IMR-90 (cell line): ENCODE data around the gene SGPL1. TPM values are rescaled to one million over a fixed set of nuclear protein-coding genes. Genes with fewer than 3 reads are reported as not detected.

ENCODE experiments used
- ATAC-seq: fragments of 200-7000 bp; cut with Tn5 transposase; 2 replicates; pipeline ENCODE4 v1.9.1; 2020; ENCODE audit warnings: low read depth, mild to moderate bottlenecking, moderate library complexity
- BruUV-seq: library from RNA; stranded (reverse); fragments of 400-500 nt; replicated peaks from 2 replicates; lab custom pipeline; 2021; lab: Mats Ljungman, UMichigan
- CTCF ChIA-PET: fragments of 300-600 bp; formaldehyde crosslinking; extraction: SDS; loops from one replicate; lab custom pipeline; 2021; ENCODE audit warnings: antibody characterized with exemption; lab: Yijun Ruan, JAX
- POLR2A ChIA-PET: fragments of 300-600 bp; sonication (Branson Sonifier 250); formaldehyde crosslinking; loops from one replicate; lab custom pipeline; 2022; ENCODE audit warnings: antibody characterized with exemption; ENCODE audit not compliant: unreplicated experiment; lab: Charles Lee
- DNase-seq: peaks from one replicate; pipeline ENCODE4 v3.0.0; 2013
- H2AFZ ChIP-seq: replicated peaks from 2 replicates; pipeline ENCODE3; 2013; ENCODE audit warnings: low read length, mild to moderate bottlenecking; ENCODE audit not compliant: poor library complexity
- H2AK5ac ChIP-seq: 2 replicates; pipeline ENCODE4 v1.6.1; 2013; ENCODE audit warnings: low read depth, low read length, inconsistent platforms
- H2AK9ac ChIP-seq: replicated peaks from 2 replicates; pipeline ENCODE3; 2013; ENCODE audit warnings: mild to moderate bottlenecking, low read depth, low read length, moderate library complexity; ENCODE audit not compliant: poor library complexity
- H2BK120ac ChIP-seq: 2 replicates; pipeline ENCODE4 v1.6.1; 2013; ENCODE audit warnings: low read depth, low read length, inconsistent platforms
- H2BK15ac ChIP-seq: 3 replicates; pipeline ENCODE4 v1.6.1; 2013; ENCODE audit warnings: low read depth, low read length, inconsistent platforms
- H2BK20ac ChIP-seq: 2 replicates; pipeline ENCODE4 v1.6.1; 2013; ENCODE audit warnings: low read depth, mild to moderate bottlenecking, inconsistent platforms, low read length, moderate library complexity
- H2BK5ac ChIP-seq: 2 replicates; pipeline ENCODE4 v1.6.1; 2013; ENCODE audit warnings: mild to moderate bottlenecking, low read depth, low read length, inconsistent platforms; ENCODE audit not compliant: poor library complexity, severe bottlenecking
- H3K14ac ChIP-seq: replicated peaks from 2 replicates; pipeline ENCODE4 v1.6.1; 2013; ENCODE audit warnings: low read depth, low read length, inconsistent platforms
- H3K18ac ChIP-seq: 2 replicates; pipeline ENCODE4 v1.6.1; 2013; ENCODE audit warnings: low read depth, low read length, control low read depth
- H3K23ac ChIP-seq: 2 replicates; pipeline ENCODE4 v1.6.1; 2013; ENCODE audit warnings: low read depth, low read length, inconsistent platforms
- H3K27ac ChIP-seq: 2 replicates; pipeline ENCODE4 v1.5.1; 2013; ENCODE audit warnings: mild to moderate bottlenecking, control low read depth, low read length; ENCODE audit not compliant: insufficient read depth
- H3K27me3 ChIP-seq: 2 replicates; pipeline ENCODE4 v1.6.1; 2013; ENCODE audit warnings: low read length; ENCODE audit not compliant: control insufficient read depth, insufficient read depth
- H3K36me3 ChIP-seq: 2 replicates; pipeline ENCODE4 v1.6.1; 2013; ENCODE audit warnings: low read length, mixed read lengths; ENCODE audit not compliant: control insufficient read depth, insufficient read depth
- H3K4ac ChIP-seq: 2 replicates; pipeline ENCODE4 v1.6.1; 2013; ENCODE audit warnings: low read depth, low read length, inconsistent platforms
- H3K4me1 ChIP-seq: 2 replicates; pipeline ENCODE4 v1.6.1; 2013; ENCODE audit warnings: low read length, mixed read lengths; ENCODE audit not compliant: control insufficient read depth, insufficient read depth
- H3K4me2 ChIP-seq: 2 replicates; pipeline ENCODE4 v1.6.1; 2013; ENCODE audit warnings: low read depth, mild to moderate bottlenecking, control low read depth, low read length, moderate library complexity
- H3K4me3 ChIP-seq: 2 replicates; pipeline ENCODE4 v1.5.1; 2013; ENCODE audit warnings: low read depth, mild to moderate bottlenecking, control low read depth, low read length, moderate library complexity; ENCODE audit not compliant: insufficient read depth
- H3K56ac ChIP-seq: 2 replicates; pipeline ENCODE4 v1.6.1; 2013; ENCODE audit warnings: low read length, inconsistent platforms; ENCODE audit not compliant: insufficient read depth; ENCODE audit errors: extremely low read depth
- H3K79me1 ChIP-seq, 2 experiments: 2 replicates each; pipeline ENCODE4 v1.6.1; 2013; ENCODE audit warnings: low read length in 2 of 2, inconsistent platforms in 1 of 2, low read depth in 1 of 2
- H3K9ac ChIP-seq: 2 replicates; pipeline ENCODE4 v1.6.1; 2013; ENCODE audit warnings: low read depth, low read length, control low read depth
- H3K9me1 ChIP-seq: 2 replicates; pipeline ENCODE4 v1.6.1; 2013; ENCODE audit warnings: low read length, inconsistent platforms; ENCODE audit not compliant: insufficient read depth
- H3K9me3 ChIP-seq: 2 replicates; pipeline ENCODE4 v1.6.1; 2013; ENCODE audit warnings: low read length; ENCODE audit not compliant: control insufficient read depth, insufficient read depth
- H4K20me1 ChIP-seq: 2 replicates; pipeline ENCODE4 v1.6.1; 2013; ENCODE audit warnings: low read length, inconsistent platforms; ENCODE audit not compliant: insufficient read depth
- H4K5ac ChIP-seq: 2 replicates; pipeline ENCODE4 v1.6.1; 2013; ENCODE audit warnings: mild to moderate bottlenecking, low read depth, low read length, control low read depth
- H4K8ac ChIP-seq, 2 experiments: 2 replicates each; pipeline ENCODE4 v1.6.1; 2013; ENCODE audit warnings: low read depth in 2 of 2, low read length in 2 of 2, control low read depth in 1 of 2, inconsistent platforms in 1 of 2
- H4K91ac ChIP-seq: 2 replicates; pipeline ENCODE4 v1.6.1; 2013; ENCODE audit warnings: low read depth, low read length, inconsistent platforms; ENCODE audit not compliant: insufficient read depth
- CTCF ChIP-seq: conservative IDR thresholded peaks from 2 replicates; pipeline ENCODE4 v1.5.1; 2012; ENCODE audit warnings: mild to moderate bottlenecking, low read depth, low read length, improper control_type of control experiment
- FOS ChIP-seq: fragments of 150-350 bp; IDR thresholded peaks from 2 replicates; pipeline ENCODE4 v1.6.1; 2016; ENCODE audit warnings: low read depth, low read length
- POLR2A ChIP-seq: IDR thresholded peaks from 2 replicates; pipeline ENCODE4 v1.6.1; 2012; ENCODE audit warnings: mild to moderate bottlenecking, low read depth, low read length
- USF2 ChIP-seq: fragments of 150-350 bp; IDR thresholded peaks from 2 replicates; pipeline ENCODE4 v1.6.1; 2017; ENCODE audit warnings: mild to moderate bottlenecking, antibody characterized with exemption, low read length, low read depth
- WGBS, 2 experiments: methylation state at CpG; one replicate each; pipeline versions ENCODE4 v1.1.5 to v1.1.7; 2013; ENCODE audit warnings: missing lambda C conversion rate in 2 of 2; ENCODE audit not compliant: insufficient read length in 1 of 2; ENCODE audit errors: extremely low coverage in 2 of 2; 5-methylcytosine and 5-hydroxymethylcytosine counted together
- dilution Hi-C: fragments of 300-500 bp; cut with HindIII; formaldehyde crosslinking; loops from one replicate; pipeline ENCODE4 v1.14.3; 2018; ENCODE audit warnings: low sequenced_read_pairs; ENCODE audit not compliant: unreplicated experiment
- in situ Hi-C: fragments of 300-500 bp; cut with MboI; formaldehyde crosslinking; loops from 3 replicates; pipeline ENCODE4 v1.14.3; 2019; ENCODE audit warnings: low sequenced_read_pairs, inconsistent platforms, mixed read lengths
- intact Hi-C: fragments of 100-400 bp; cut with micrococcal nuclease; formaldehyde crosslinking; loops from 2 replicates; pipeline ENCODE4 v1.10.0; 2022
- polyA plus RNA-seq, 3 experiments: library from polyadenylated mRNA; depleted of rRNA; stranded (reverse); fragments of >200 nt; gene quantifications; 2 replicates each; pipeline ENCODE4 v1.2.3, GENCODE V29; 2012; ENCODE audit warnings: low replicate concordance in 1 of 3
- total RNA-seq: library from RNA; depleted of rRNA; stranded (reverse); fragments of >200 nt; gene quantifications from 2 replicates; pipeline ENCODE4 v1.2.3, GENCODE V29; 2012

The SGPL1 gene
- total and polyA plus RNA-seq, 2 of the 4 experiments (the other 2 are of a cell fraction), result 12.2 to 26.7 TPM

DNA sequence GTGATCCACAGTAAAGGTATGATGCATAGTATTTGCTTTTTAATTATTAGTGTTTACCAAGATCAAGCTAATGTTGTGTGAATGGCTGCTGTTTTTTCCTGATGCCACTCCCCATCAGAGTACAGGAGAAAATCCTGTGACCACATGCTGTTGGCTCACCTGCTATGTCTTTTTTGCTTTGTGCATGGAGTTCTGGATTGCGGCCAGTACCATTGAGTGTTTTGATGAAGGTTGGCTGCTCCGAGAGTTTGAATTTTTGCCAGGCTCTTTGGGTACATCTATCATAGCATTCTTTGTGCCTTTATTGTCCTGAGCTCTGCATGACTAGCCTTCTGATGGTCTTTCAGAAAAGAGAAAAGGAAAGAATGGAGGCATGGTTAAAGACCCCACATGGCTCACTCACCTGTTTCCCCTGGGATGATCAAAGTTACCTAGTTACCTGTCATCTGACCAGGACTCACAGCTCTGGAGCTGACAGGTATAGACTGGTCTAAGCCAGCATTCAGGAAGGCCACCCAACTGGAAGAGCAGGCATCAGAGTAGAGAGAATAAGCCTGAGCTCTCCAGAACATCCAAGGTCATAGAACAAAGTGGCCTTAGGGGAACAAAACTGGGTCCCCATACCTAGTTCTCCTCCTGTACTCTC, 11.8 kb upstream of the SGPL1 start:
- Histone ChIP-seq H3K4me3 (no peak overlapping the region), H3K9me3 (0 out of 2 replicates have a peak, but pooled peaks cover 3% of the 10 kb centered on the region), H3K79me1 (no peaks in the 10 kb centered on the region), H3K27me3 (peaks cover 31% of the 10 kb centered on the region), H3K9ac (no peak overlapping the region), H2BK120ac (no peak overlapping the region), H4K8ac (no peak overlapping the region), H3K56ac (no peak overlapping the region), H2BK5ac (no peak overlapping the region), H3K9me1 (no peaks in the 10 kb centered on the region), H3K4me2 (no peak overlapping the region), H3K4me1 (no peaks in the 10 kb centered on the region), H2AK5ac (no peak overlapping the region), H3K14ac (no peak overlapping the region), H4K5ac (no peak overlapping the region), H3K36me3 (no peaks in the 10 kb centered on the region), H2AFZ (no peak overlapping the region), H2AK9ac (no peak overlapping the region), H2BK15ac (no peak overlapping the region), H2BK20ac (no peak overlapping the region), H3K23ac (no peak overlapping the region), H3K18ac (no peak overlapping the region), H3K27ac (no peak overlapping the region), H4K91ac (no peak overlapping the region), H3K4ac (no peak overlapping the region), H4K20me1 (no peaks in the 10 kb centered on the region)
- BruUV-seq, result no TSS peak
- intact Hi-C loops (no loop called here), dilution Hi-C loops (no loop called here), in situ Hi-C loops (no loop called here)
- WGBS, 2 experiments, result no CpG with 5 or more reads among the region's 2 CpGs
- DNase-seq (no peak), ATAC-seq (no peak)
- POLR2A ChIA-PET, result no interaction called here
- TF ChIP-seq CTCF (no peak), POLR2A (no peak), USF2 (no peak), FOS (no peak)
- CTCF ChIA-PET, result interaction anchor here (1.5 kb wide), 1 partner anchor 10 kb away, joined by 4 read pairs; no protein-coding TSS in a partner anchor
